Hepatocyte (in vitro differentiated cells): ENCODE measurements around the gene TIGD1.

Experiments used
- EZH2 ChIP-seq: fragments of 200-600 bp; sonication (generic); IDR thresholded peaks from 2 replicates; pipeline ENCODE4 v1.6.1; 2016; ENCODE audit warnings: antibody characterized with exemption, mild to moderate bottlenecking, borderline replicate concordance
- EZH2phosphoT487 ChIP-seq: fragments of 200-600 bp; sonication (generic); IDR thresholded peaks from one replicate; pipeline ENCODE4 v1.6.1; 2018; ENCODE audit warnings: antibody characterized with exemption, mild to moderate bottlenecking, low read depth, moderate library complexity; ENCODE audit not compliant: unreplicated experiment, severe bottlenecking

DNA sequence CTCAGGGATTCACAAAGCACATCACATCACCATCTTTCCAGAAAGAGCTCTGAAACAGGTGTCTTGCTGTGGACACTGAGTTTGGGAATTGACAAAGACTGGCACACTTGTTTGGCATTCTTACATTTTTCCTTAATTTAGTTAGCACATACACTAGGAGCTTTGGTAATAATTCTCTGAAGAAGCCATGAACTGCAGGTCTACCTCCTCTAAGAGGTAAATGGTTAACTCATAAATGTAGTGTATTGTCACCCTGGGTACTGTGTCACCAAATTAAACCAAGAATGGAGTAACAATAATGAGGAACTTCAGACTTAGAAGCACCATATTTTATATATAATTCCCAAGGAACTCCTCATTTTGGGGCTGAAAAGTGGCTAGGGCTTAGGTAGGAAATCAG lies 22.7 kb upstream of the TIGD1 start:
- TF ChIP-seq EZH2 (no peak), EZH2phosphoT487 (no peak)
